HG03439 (cell line): ENCODE measurements around the gene SLC25A28.

Experiments used
- ATAC-seq: cut with Tn5 transposase; IDR thresholded peaks from one replicate; pipeline ENCODE4 v1.9.1; 2021; ENCODE audit warnings: mild to moderate bottlenecking, moderate library complexity; ENCODE audit not compliant: unreplicated experiment

Gene SLC25A28, protein sequence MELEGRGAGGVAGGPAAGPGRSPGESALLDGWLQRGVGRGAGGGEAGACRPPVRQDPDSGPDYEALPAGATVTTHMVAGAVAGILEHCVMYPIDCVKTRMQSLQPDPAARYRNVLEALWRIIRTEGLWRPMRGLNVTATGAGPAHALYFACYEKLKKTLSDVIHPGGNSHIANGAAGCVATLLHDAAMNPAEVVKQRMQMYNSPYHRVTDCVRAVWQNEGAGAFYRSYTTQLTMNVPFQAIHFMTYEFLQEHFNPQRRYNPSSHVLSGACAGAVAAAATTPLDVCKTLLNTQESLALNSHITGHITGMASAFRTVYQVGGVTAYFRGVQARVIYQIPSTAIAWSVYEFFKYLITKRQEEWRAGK

DNA sequence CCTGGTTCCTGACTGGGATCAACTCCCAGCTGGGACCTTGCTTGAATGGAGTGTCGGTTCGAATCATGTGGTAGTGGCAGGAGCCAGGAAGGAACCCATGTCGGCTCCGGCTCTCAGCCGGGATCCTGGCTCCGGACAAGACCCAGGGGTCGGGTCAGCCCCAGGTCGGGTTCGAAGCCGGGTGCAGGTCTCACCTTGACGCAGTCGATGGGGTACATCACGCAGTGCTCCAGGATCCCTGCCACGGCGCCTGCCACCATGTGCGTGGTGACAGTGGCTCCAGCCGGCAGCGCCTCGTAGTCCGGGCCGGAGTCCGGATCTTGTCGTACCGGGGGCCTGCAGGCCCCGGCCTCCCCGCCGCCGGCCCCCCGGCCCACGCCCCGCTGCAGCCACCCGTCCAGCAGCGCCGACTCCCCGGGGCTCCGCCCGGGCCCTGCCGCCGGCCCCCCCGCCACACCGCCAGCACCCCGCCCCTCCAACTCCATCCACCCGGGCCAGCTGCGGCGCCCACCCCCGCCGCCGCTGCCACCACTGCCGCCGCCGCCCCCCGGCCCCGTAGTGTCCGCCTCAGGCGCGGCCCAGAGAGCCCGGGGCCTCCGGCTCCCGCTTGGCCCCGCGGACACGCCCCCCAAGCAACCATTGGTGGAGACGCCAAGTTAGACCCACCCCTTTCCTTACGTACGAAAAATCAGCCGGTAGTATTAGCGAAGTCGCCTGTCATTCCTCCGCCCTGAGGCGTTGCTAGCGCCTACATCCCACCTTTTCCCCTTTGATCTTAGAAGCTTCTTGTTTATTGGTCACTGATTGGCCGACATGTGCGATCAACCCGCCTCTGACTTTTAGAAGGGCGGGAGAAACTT is at the start of gene SLC25A28:
TSS of gene SLC25A28 (minus strand) at position 589 of the 860 bp plus-strand sequence. CDS start at position 485, 104 bp downstream.
- peak; percentile 89 for ATAC-seq

DNA sequence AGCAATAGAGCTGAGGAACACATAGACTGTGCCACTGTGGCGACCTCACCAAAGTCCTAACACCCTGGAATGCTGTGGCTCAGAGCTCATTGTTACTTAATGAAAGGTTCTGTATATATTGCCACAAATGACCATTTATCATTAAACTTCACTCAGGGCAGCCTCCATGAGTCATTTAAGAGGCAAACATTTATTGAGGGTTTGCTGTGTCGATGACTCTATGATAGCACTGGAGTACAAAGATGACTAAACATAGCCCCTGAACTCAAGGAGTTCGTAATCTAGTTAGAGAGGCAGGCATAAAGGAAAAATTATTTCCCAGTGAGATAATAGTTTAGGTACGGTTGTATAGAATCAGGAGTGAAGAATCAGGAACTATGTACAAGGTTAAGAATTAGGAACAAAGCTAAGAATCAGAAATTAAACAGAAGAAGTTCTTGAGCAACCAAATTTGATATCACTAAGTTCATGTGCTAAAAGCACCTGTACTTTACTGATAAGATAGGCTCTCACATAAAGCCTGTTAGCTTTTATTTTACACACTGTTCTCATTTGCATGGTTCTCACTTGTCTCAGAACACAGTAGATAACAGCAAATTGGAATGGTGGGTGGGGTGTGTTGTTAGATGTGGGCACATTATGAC is 47.0 kb upstream of the SLC25A28 start:
- ATAC-seq = no peak

DNA sequence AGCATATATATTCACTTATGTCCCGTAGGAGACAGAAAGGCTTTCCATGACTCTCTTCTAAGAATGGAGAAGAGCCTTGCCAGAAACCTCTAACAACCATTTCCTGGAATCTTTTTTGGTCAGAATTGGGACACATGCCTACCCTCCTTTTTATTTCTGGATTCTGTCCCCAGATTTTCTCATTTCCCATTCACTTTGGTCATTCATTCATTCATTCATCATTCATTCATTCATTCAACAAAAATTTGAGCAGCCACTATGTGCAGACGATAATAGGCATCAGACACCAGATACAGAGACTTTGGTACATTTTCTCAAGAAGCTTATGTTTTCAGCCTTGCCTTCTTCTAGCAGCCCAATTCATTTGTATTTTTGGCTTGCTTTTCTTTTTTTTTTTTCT is 45.1 kb upstream of the SLC25A28 start:
- ATAC-seq = no peak

DNA sequence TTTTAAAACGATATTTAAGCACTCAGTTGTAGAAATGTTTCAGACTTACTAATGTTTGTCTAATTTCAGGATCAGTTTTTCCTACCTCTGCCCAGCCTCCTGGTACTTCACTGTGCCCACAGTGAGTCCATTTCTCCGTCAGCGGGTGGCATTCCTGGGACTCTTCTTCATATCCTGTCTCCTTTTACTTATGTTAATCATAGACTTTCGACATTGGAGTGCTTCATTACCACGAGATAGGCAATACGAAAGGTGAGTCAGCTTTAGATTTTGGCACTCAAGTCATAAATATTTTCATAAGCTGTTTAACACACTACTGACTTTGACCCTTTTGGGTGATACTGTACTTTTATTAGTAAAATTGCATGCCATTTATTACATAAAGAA is 41.1 kb upstream of the SLC25A28 start:
- ATAC-seq = no peak

DNA sequence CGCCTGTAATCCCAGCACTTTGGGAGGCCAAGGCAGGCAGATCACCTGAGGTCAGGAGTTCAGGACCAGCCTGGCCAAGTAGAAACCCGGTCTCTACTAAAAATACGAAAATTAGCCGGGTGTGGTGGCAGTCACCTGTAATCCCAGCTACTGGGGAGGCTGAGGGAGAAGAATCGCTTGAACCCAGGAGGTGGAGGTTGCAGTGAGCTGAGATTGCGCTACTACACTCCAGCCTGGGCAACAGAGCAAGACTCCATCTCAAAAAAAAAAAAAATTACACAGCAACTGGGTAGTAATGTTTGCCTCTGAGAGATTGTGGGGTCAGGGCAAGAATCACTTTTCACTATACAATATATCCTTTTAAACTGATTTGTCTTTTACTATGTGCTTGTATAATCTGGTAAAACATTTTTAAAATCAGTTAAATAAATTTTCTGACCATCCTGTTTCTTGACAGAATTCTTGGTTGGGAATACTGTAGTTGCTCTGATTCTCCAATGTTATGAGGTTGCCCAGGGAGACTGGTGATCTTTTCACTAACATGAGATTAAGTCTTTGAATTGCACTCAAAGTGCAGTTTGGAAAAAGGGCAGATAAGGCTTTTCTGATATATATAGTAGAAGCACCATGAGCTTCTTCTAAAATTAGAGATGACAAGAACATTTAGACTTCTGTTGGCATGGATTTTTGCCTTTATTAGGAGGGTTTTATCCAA is 40.6 kb upstream of the SLC25A28 start:
- no peak for ATAC-seq

DNA sequence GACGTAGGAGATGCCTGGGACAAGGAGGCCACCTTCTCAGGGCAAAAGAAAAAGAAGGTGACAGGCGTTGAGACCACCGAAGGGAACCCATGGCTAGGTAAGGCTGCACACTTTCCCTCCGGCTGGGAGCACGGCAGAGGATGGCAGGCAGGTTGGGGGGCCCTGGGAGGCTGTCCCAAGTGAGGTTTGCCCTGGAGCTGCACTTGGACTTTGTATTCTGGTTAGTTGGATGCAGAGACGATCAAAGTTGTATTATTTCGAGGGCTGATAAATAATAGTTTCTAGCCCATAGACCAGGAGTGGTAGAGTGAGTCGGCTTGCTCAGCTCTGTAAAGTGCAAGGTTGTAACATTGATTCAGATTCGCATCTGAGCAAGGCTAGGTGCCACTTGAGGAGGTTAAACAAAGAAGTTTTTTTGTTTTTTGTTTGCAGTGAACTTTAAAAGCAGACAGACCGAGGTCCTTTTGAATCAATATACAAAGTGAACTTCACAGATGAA is 39.7 kb upstream of the SLC25A28 start:
- ATAC-seq = no peak

DNA sequence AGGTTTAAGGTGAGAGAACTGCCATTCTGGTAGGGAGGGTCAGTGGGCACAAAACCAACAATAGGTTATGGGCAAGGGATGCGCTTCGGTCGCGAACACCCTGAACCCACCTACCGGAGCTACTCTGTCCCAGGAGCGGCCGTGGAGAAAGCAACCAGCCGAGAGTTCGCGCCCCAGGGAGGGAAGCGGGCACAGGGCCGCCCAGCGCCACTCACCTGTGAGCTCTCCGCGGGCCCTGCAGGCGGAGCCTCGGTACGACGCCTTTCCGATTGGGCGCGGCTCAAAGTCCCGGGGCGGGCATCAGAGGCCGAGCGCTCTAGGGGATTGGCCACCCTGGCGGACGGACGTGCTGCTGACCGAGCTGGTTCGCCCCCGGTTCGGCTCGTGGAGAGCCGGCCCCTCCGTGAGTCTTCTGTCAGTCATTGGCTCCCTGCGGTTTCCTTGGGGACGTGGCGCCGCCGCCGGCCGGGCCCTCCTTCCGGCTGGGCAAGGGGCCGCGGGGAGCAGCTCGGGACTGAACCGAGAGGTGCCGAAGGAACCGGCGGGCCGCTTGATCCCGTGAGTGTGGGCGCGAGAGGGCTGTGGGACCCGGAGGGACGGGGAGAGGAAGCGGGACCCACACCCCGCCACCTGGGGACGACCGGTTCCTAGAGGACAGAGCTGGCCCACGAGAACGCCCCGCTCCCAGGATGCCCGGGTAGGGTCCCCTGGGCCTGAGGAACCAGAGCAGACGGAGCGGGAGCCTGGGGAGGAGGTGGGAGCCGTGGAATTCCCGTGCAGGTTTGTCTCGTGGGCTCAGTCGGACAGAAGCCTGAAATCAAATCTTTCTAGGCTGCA is 39.0 kb upstream of the SLC25A28 start, which contains the start of gene ENTPD7:
TSS of gene ENTPD7 (plus strand) at position 479 of the 837 bp plus-strand sequence. CDS start 448 bp downstream, outside the sequence.
- ATAC-seq = peak; percentile 99

DNA sequence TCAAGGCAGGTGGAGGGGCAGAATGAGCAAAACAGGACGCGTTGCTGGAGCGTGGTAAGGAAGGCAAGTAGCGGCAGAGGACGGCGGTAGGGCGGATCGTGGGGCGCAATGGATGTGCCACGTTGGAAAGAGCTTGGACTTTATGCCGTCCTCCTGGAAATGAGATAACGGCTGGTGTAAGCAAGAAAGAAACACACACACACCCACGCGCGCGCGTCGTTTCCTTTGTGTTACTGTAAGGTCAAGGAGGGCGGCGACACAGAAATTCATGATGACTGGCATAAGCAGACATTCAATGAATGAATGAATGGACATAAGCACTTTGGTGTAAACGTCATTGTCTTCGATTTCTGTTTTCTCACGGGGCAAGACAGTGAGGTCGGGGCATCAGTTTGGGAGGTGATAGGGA is 38.4 kb upstream of the SLC25A28 start:
- no peak for ATAC-seq

DNA sequence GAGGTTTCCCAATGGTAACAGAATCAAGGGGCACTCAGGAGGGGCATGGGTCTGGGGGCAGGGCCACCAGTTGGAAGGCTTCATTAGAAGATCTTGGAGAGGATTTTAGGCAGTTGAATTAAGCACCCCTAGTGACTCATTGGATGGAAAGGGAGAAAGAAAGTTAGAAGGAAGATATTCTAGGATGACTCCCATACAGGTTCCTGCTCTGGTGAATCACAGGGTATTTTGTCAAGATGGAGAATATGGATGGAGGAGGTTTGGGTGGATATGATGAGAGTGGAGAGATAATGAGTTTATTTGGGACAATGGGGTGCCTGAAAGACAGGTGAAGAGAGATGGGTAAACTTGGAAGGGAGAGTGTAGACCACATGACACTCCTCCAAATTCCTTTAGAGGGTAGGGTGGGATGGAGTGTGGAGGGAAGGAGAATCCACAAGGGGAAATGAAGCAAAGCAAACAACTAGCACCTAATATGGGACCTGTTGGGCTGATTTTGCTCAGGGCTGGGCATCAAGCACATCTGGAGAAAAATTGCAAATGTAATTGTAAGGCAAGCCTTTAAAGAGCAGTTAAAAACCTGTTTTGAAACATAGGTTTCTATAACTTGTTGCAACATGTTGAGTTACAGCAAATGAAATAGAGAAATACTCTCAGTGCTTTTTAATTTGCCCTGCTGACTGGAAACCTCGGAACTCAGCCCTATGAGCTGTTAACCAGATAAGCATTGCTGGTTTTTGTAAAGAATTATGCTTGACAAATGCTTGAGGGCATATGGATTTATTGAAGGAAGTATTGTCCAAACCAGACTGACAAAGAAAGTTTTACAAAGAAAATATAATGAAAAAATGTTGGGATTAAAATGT is 36.2 kb upstream of the SLC25A28 start:
- ATAC-seq = no peak

DNA sequence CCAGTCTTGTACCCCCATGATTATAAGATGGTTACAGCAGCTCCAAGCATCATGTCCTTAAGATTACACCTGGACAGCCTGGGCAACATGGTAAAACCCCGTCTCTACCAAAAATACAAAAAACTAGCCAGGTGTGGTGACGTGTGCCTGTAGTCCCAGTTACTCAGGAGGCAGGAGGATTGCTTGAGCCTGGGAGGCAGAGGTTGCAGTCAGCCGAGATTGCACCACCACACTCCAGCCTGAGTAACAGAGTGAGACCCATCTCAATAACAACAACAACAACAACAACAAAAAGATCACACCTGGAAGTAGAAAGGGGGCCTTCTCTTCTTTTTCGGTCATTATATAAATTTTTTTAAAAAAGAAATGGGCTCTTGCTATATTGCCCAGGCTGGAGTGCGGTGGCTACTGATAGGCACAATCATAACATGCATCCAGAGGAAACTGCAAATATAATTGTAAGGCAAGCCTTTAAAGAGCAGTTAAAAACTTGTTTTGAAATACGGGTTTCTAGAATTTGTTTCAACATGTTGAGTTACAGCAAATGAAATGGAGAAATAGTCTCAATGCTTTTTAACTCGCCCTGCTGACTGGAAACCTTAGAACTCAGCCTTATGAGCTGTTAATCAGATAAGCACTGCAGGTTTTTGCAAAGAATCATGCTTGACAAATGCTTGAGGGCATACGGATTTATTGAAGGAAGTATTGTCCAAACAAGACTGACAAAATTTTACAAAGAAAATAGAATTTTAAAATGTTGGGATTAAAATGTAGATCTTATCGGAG is 34.3 kb upstream of the SLC25A28 start:
- ATAC-seq = no peak

DNA sequence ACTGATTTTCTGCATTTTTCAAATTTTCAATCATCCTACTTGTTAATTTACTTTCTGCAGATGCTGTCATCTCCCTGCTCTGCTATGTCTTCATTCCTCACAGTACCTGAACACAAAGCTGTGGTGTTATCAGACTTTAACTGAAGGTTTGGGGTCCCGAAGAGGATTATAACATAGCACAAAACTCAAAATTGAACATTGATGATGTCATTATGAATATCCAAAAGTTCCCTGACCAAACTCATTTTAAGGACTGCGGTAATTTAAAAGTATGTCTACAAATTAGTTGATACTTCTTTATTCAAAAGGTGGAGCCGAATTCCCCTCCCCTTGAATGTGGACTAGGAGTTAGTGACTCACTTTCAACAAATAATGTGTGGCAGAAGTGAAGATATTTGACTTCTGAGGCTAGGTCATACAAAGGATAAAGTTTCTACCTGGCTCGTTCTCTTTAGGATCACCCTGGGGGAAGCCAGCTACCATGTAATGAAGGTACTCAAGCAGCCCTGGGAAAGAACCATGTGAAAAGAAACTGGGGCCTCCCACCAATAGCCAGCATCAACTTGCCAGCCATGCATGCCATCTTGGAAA is 32.7 kb upstream of the SLC25A28 start:
- ATAC-seq = no peak

DNA sequence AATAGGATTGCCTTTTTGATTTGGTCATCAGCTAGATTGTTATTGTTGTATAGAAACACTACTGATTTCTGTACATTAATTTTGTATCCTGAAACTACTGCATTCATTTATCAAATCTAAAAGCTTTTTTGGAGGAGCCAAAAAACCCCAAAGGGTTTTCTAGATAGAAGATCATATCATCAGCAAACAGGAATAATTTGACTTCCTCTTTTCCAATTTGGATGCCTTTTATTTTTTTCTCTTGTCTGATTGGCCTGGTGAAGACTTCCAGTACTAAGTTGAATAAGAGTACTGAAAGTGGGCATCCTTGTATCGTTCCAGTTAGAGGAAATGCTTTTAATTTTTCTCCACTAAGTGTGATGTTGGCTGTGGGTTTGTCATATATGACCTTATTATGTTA is 28.5 kb upstream of the SLC25A28 start:
- no peak for ATAC-seq

DNA sequence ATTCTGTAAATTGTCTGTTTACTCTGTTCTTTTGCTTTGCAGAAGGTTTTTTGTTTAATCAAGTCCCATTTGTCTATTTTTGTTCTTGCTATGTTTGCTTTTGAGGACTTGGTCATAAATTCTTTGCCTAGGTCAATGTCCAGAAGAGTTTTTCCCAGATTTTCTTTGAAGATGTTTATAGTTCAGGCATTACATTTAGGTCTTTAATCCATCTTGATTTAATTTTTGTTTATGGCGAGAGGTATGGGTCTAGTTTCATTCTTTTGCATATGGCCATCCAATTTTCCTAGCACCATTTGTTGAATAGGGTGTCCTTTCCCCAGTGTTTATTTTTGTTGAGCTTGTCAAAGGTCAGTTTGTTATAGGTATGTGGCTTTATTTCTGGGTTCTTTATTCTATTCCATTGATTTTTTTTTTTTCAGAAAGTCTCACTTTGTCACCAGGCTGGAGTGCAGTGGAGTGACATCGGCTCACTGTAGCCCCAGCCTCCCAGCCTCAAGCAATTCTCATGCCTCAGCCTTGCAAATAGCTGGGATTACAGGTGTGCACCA is 27.4 kb upstream of the SLC25A28 start:
- no peak for ATAC-seq

DNA sequence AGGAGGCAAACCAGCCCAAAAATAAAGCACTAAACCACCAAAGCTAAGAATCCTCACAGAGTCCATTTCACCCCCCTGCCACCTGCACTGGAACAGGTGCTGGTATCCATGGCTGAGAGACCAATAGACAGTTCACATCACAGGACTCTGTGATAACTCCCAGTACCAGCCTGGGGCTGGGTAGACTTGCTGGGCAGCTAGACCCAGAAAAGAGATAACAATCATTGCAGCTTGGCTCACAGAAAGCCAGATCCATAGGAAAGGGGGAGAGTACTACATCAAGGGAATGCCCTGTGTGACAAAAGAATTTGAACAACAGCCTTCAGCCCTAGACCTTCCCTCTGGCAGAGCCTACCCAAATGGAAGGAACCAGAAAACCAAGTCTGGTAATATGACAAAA is 13.6 kb upstream of the SLC25A28 start:
- no peak for ATAC-seq

DNA sequence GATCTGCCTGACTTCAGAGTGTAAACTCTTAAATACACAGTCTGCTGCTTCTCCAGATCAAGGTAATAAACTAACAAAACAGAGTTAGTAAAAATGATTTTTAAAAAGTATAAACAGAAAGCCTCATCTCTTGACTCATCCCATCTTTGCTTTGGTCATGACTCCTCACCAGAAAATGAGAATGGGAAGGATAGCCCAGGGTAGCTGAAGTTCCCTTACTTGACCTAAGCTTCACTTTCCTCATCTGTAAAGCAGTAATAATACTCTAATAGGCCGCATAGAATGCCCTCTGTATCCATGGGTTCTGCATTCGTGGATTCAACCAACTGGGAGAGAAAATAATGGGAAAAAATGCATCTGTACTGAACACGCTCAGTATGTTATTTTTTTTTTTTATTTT is 11.3 kb upstream of the SLC25A28 start:
- no peak for ATAC-seq

DNA sequence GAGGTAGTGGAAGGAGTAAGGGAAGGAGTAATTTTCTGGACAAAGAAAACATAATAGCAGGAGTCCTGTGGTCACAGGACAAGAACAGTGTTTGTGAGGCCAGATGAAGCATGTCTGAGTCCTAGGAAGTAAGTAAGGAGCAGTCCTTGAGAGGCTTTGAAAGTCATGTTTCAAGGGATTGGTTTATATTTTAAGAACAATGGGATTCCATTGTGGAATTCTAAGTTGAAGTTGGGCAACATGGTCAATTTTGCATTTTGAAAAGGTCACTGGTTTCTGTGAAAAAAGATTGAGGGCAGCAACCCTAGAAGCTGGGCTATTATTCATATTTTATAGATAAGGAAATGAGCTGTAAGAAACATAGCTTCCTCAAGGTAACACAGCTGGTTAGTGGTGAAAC is 10.8 kb upstream of the SLC25A28 start:
- no peak for ATAC-seq

DNA sequence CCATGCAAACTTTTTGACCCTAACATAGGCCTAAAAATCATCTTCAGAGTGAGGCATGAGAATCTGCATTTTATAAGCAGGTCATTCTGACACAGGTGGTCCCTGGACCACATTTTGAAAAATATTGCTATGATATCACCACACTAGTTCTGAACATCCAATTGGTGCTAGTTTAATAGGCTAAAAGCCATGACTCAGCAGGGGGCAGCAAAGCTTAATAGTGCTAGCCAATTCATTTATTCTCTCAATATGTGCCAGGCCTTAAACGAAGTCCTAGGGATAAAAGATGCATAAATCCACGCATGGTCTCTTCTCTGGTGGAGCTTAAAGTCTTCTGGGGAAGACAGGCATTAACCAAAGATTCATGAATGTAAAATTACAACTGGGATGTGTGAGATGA is 10.2 kb upstream of the SLC25A28 start:
- no peak for ATAC-seq
